ENCODE measurements around the gene PDXP.
"Not testable (repeated sequence)": the region's sequence is repeated elsewhere in the genome, so short reads cannot be mapped to it uniquely, and the experiment has no call there.

Gene PDXP

DNA sequence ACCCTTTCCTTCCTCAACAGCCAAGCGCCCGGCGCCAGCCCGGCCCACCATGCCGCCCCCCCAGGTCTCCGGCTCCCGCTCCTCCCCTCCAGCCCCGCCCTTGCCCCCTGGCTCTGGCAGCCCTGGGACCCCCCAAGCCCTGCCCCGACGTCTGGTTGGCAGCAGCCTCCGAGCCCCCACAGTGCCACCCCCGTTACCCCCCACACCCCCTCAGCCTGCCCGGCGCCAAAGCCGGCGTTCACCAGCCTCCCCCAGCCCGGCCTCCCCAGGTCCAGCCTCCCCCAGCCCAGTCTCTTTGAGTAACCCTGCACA, 3.3 kb upstream of the PDXP start:
- TF ChIP-seq PPARA (CRISPR knock-in tag; IDR thresholded peaks at IDR 0.05; ENCODE audit: borderline replicate concordance), result no peak
- TF ChIP-seq SNAI2 (CRISPR knock-in tag; IDR thresholded peaks at IDR 0.05), result no peak
- TF ChIP-seq TSHZ2 (CRISPR knock-in tag; IDR thresholded peaks at IDR 0.05), result no peak
- no peak for TF ChIP-seq BACH2 (CRISPR knock-in tag; IDR thresholded peaks at IDR 0.05; ENCODE audit: borderline replicate concordance)
- no peak for TF ChIP-seq TCF4 (CRISPR knock-in tag; IDR thresholded peaks at IDR 0.05; ENCODE audit: borderline replicate concordance)
- TF ChIP-seq ZC3H10 (CRISPR knock-in tag; IDR thresholded peaks at IDR 0.05), result no peak
- TF ChIP-seq ARNTL (CRISPR knock-in tag; IDR thresholded peaks at IDR 0.05; ENCODE audit: borderline replicate concordance, low read depth), result no peak
- TF ChIP-seq ZNF70 (CRISPR knock-in tag; IDR thresholded peaks at IDR 0.05), result no peak
- TF ChIP-seq, protein P1, sequence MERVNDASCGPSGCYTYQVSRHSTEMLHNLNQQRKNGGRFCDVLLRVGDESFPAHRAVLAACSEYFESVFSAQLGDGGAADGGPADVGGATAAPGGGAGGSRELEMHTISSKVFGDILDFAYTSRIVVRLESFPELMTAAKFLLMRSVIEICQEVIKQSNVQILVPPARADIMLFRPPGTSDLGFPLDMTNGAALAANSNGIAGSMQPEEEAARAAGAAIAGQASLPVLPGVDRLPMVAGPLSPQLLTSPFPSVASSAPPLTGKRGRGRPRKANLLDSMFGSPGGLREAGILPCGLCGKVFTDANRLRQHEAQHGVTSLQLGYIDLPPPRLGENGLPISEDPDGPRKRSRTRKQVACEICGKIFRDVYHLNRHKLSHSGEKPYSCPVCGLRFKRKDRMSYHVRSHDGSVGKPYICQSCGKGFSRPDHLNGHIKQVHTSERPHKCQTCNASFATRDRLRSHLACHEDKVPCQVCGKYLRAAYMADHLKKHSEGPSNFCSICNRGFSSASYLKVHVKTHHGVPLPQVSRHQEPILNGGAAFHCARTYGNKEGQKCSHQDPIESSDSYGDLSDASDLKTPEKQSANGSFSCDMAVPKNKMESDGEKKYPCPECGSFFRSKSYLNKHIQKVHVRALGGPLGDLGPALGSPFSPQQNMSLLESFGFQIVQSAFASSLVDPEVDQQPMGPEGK (CRISPR knock-in tag; IDR thresholded peaks at IDR 0.05; ENCODE audit: borderline replicate concordance), result no peak
- no peak for TF ChIP-seq POU6F1 (CRISPR knock-in tag; IDR thresholded peaks at IDR 0.05; ENCODE audit: borderline replicate concordance, low read depth)
- no peak for ATAC-seq

DNA sequence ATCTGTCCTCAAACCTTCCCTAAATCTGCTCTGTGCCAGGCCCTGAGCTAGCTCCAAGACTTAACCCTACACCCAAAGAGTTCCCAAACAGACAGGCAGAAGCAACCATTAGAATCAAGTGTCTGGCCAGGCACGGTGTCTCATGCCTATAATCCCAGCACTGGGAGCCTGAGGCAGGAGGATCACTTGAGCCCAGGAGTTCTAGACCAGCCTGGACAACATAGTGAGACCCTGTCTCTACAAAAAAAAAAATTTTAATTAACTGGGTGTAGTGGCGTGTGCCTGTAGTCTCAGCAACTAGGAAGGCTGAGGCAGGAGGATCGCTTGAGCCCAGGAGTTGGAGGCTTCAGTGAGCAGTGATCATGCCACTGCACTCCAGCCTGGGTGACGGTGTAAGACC, 1.9 kb upstream of the PDXP start:
- not testable (repeated sequence) for ATAC-seq

DNA sequence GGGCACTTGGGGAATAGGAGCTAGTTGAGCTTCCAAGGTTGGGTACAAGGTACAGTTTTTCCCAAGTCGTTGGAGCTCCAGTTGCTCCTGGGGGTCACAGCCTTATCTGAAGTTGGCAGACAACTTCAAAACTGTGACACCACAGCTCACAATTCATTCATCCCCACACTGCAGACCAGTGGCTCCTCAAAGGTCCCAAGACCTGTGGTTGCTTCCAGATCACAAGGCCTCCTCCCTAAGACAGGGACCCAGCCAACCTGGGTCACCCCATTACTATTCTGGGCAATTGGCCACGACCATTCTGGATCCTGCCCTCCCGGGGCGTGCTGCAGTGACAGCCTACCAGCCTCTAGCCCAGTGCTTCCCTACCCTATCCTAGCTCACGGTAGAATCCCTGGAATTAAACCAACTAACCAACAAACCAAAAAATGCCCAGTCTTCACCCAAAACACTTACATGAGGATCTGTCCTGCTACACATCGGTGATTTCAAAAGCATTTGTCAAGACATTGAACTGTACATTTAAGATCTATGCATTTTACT, 862 bp upstream of the PDXP start:
- TF ChIP-seq ARNTL (CRISPR knock-in tag; IDR thresholded peaks at IDR 0.05; ENCODE audit: borderline replicate concordance, low read depth), result no peak
- TF ChIP-seq TSHZ2 (CRISPR knock-in tag; IDR thresholded peaks at IDR 0.05), result no peak
- no peak for TF ChIP-seq ZNF565 (CRISPR knock-in tag; conservative IDR thresholded peaks at IDR 0.05; ENCODE audit: low read depth)
- no peak for TF ChIP-seq OSR1 (CRISPR knock-in tag; IDR thresholded peaks at IDR 0.05)
- no peak for TF ChIP-seq ZNF70 (CRISPR knock-in tag; IDR thresholded peaks at IDR 0.05)
- TF ChIP-seq TCF4 (CRISPR knock-in tag; IDR thresholded peaks at IDR 0.05; ENCODE audit: borderline replicate concordance), result no peak
- no peak for TF ChIP-seq POU6F1 (CRISPR knock-in tag; IDR thresholded peaks at IDR 0.05; ENCODE audit: borderline replicate concordance, low read depth)
- no peak for TF ChIP-seq RARB (CRISPR knock-in tag; IDR thresholded peaks at IDR 0.05)
- TF ChIP-seq GLIS3 (CRISPR knock-in tag; IDR thresholded peaks at IDR 0.05), result no peak
- no peak for TF ChIP-seq ESRRG (CRISPR knock-in tag; IDR thresholded peaks at IDR 0.05)
- TF ChIP-seq BACH2 (CRISPR knock-in tag; IDR thresholded peaks at IDR 0.05; ENCODE audit: borderline replicate concordance), result no peak
- TF ChIP-seq ZNF8 (CRISPR knock-in tag; IDR thresholded peaks at IDR 0.05), result no peak
- TF ChIP-seq PPARA (CRISPR knock-in tag; IDR thresholded peaks at IDR 0.05; ENCODE audit: borderline replicate concordance), result no peak
- TF ChIP-seq, protein P2, sequence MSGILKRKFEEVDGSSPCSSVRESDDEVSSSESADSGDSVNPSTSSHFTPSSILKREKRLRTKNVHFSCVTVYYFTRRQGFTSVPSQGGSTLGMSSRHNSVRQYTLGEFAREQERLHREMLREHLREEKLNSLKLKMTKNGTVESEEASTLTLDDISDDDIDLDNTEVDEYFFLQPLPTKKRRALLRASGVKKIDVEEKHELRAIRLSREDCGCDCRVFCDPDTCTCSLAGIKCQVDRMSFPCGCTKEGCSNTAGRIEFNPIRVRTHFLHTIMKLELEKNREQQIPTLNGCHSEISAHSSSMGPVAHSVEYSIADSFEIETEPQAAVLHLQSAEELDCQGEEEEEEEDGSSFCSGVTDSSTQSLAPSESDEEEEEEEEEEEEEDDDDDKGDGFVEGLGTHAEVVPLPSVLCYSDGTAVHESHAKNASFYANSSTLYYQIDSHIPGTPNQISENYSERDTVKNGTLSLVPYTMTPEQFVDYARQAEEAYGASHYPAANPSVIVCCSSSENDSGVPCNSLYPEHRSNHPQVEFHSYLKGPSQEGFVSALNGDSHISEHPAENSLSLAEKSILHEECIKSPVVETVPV (CRISPR knock-in tag; IDR thresholded peaks at IDR 0.05), result no peak
- ATAC-seq, result peak; percentile 42
